A549 (cell line): ENCODE data around the gene PLCD3. TPM values are rescaled to one million over a fixed set of nuclear protein-coding genes. Genes with fewer than 3 reads are reported as not detected.

ENCODE experiments used
- ATAC-seq, 2 experiments: fragments of 200-7000 bp in 1 of 2; fragments of >200 bp in 1 of 2; cut with Nextera tagmentation in 1 of 2; cut with Tn5 transposase in 1 of 2; 3 replicates each; pipeline versions ENCODE4 v1.8.0 to v1.9.1; 2018 to 2020; ENCODE audit warnings: mild to moderate bottlenecking in 1 of 2, moderate library complexity in 1 of 2
- CTCF ChIA-PET: fragments of 300-600 bp; sonication (Branson Sonifier 250); formaldehyde crosslinking; extraction: SDS; loops from one replicate; lab custom pipeline; 2021; ENCODE audit warnings: antibody characterized with exemption, inconsistent platforms; lab: Yijun Ruan, JAX
- POLR2A ChIA-PET: fragments of 350-600 bp; formaldehyde crosslinking; extraction: SDS; loops from one replicate; lab custom pipeline; 2021; ENCODE audit warnings: antibody characterized with exemption, inconsistent platforms; lab: Yijun Ruan, JAX
- DNase-seq, 2 experiments: peaks; one replicate each; pipeline versions ENCODE4 v3.0.0 to v3.0.0-alpha.2; 2011 to 2016; ENCODE audit warnings: low read depth in 1 of 2, low spot score in 1 of 2
- FAIRE-seq: peaks from 2 replicates; lab custom pipeline; 2011; peaks lifted over from hg19 to GRCh38; lab: Jason Lieb, UNC
- H3K27ac ChIP-seq, 2 experiments: fragments of >200 bp; sonication (Bioruptor Twin); formaldehyde crosslinking; 3 replicates each; pipeline ENCODE4 v1.5.1; 2016 to 2017
- H3K4me1 ChIP-seq: fragments of >200 bp; sonication (Bioruptor Twin); formaldehyde crosslinking; 3 replicates; pipeline ENCODE4 v1.6.1; 2016
- H3K4me2 ChIP-seq: fragments of >200 bp; sonication (Bioruptor Twin); formaldehyde crosslinking; 3 replicates; pipeline ENCODE4 v1.6.1; 2016
- H3K4me3 ChIP-seq: fragments of >200 bp; sonication (Bioruptor Twin); formaldehyde crosslinking; 3 replicates; pipeline ENCODE4 v1.5.1; 2016
- H3K9me3 ChIP-seq: fragments of >200 bp; sonication (Bioruptor Twin); formaldehyde crosslinking; 3 replicates; pipeline ENCODE4 v1.6.1; 2016
- BHLHE40 ChIP-seq: IDR thresholded peaks from 2 replicates; pipeline ENCODE4 v1.6.1; 2012; ENCODE audit warnings: low read depth, low read length, inconsistent platforms
- CEBPB ChIP-seq, 2 experiments: fragments of >200 bp in 1 of 2; sonication (Bioruptor Twin) in 1 of 2; formaldehyde crosslinking in 1 of 2; IDR thresholded peaks; 2 replicates each; pipeline ENCODE4 v1.6.1; 2012 to 2016
- EHF ChIP-seq: fragments of 250-450 bp; sonication (Bioruptor Pico); IDR thresholded peaks from 2 replicates; pipeline ENCODE4 v1.5.0; 2020; ENCODE audit warnings: mild to moderate bottlenecking
- EP300 ChIP-seq, 2 experiments: fragments of >200 bp; sonication (Bioruptor Twin); formaldehyde crosslinking; IDR thresholded peaks; 2 replicates in 1 of 2; 3 replicates in 1 of 2; pipeline ENCODE4 v1.6.1; 2016 to 2017
- ESRRA ChIP-seq: fragments of 150-350 bp; IDR thresholded peaks from 2 replicates; pipeline ENCODE4 v1.6.1; 2014; ENCODE audit warnings: mild to moderate bottlenecking, low read length, borderline replicate concordance
- FOSB ChIP-seq: fragments of 250-450 bp; sonication (Bioruptor Pico); IDR thresholded peaks from 2 replicates; pipeline ENCODE4 v1.5.0; 2020; ENCODE audit warnings: mild to moderate bottlenecking, moderate library complexity
- FOSL2 ChIP-seq, 2 experiments: fragments of 450-650 bp in 1 of 2; fragments of >200 bp in 1 of 2; sonication (Bioruptor Twin) in 1 of 2; formaldehyde crosslinking; IDR thresholded peaks; 2 replicates each; pipeline versions ENCODE4 v1.5.0 to v1.6.1; 2016 to 2020; ENCODE audit warnings: mild to moderate bottlenecking in 1 of 2, moderate library complexity in 1 of 2
- GATA3 ChIP-seq: IDR thresholded peaks from 2 replicates; pipeline ENCODE4 v1.6.1; 2012; ENCODE audit warnings: borderline replicate concordance
- HEYL ChIP-seq: fragments of 250-450 bp; sonication (Bioruptor Pico); IDR thresholded peaks from 2 replicates; pipeline ENCODE4 v1.8.0; 2021; ENCODE audit warnings: mild to moderate bottlenecking, moderate library complexity
- HOXA7 ChIP-seq: fragments of 250-450 bp; sonication (Bioruptor Pico); IDR thresholded peaks from 2 replicates; pipeline ENCODE4 v1.5.0; 2020; ENCODE audit warnings: mild to moderate bottlenecking, moderate library complexity
- HOXB13 ChIP-seq: fragments of 250-450 bp; sonication (Bioruptor Pico); IDR thresholded peaks from 2 replicates; pipeline ENCODE4 v1.5.0; 2020; ENCODE audit warnings: low read depth, mild to moderate bottlenecking, moderate library complexity
- HOXB5 ChIP-seq: fragments of 250-450 bp; sonication (Bioruptor Pico); IDR thresholded peaks from 2 replicates; pipeline ENCODE4 v1.5.0; 2020; ENCODE audit warnings: mild to moderate bottlenecking, moderate library complexity
- KDM1A ChIP-seq: fragments of 200-600 bp; sonication (generic); IDR thresholded peaks from 2 replicates; pipeline ENCODE4 v1.6.1; 2016; ENCODE audit warnings: low read depth, mild to moderate bottlenecking
- KDM5A ChIP-seq: fragments of 200-600 bp; sonication (generic); IDR thresholded peaks from 2 replicates; pipeline ENCODE4 v1.6.1; 2016; ENCODE audit warnings: antibody characterized with exemption, mild to moderate bottlenecking
- MAZ ChIP-seq: fragments of 150-350 bp; IDR thresholded peaks from 2 replicates; pipeline ENCODE4 v1.6.1; 2014; ENCODE audit warnings: antibody characterized with exemption, low read depth, low read length, borderline replicate concordance
- NPAS2 ChIP-seq: fragments of 250-450 bp; sonication (Bioruptor Pico); IDR thresholded peaks from 2 replicates; pipeline ENCODE4 v1.8.0; 2022; ENCODE audit warnings: mild to moderate bottlenecking, moderate library complexity, borderline replicate concordance
- PHF8 ChIP-seq: fragments of 200-600 bp; sonication (generic); IDR thresholded peaks from 2 replicates; pipeline ENCODE4 v1.6.1; 2016; ENCODE audit warnings: low read depth, mild to moderate bottlenecking, antibody characterized with exemption, moderate library complexity, borderline replicate concordance
- POLR2A ChIP-seq: IDR thresholded peaks from 2 replicates; pipeline ENCODE4 v1.6.1; 2012; ENCODE audit warnings: mild to moderate bottlenecking, low read length
- POLR2AphosphoS2 ChIP-seq: conservative IDR thresholded peaks from 2 replicates; pipeline ENCODE4 v1.6.1; 2012; ENCODE audit warnings: low read length, improper control_type of control experiment, inconsistent platforms
- RAD21 ChIP-seq, 2 experiments: fragments of >200 bp in 1 of 2; sonication (Bioruptor Twin) in 1 of 2; formaldehyde crosslinking in 1 of 2; IDR thresholded peaks in 1 of 2; conservative IDR thresholded peaks in 1 of 2; 2 replicates in 1 of 2; 3 replicates in 1 of 2; pipeline ENCODE4 v1.6.1; 2012 to 2018; ENCODE audit warnings: inconsistent platforms in 1 of 2
- RCOR1 ChIP-seq: fragments of 150-350 bp; IDR thresholded peaks from 2 replicates; pipeline ENCODE4 v1.6.1; 2014; ENCODE audit warnings: antibody characterized with exemption, low read length, low read depth
- RNF2 ChIP-seq: fragments of 200-600 bp; sonication (generic); IDR thresholded peaks from 2 replicates; pipeline ENCODE4 v1.6.1; 2016; ENCODE audit warnings: low read depth, mild to moderate bottlenecking, antibody characterized with exemption, moderate library complexity, borderline replicate concordance
- SREBF2 ChIP-seq: fragments of 450-650 bp; IDR thresholded peaks from 2 replicates; pipeline ENCODE4 v1.6.1; 2014; ENCODE audit warnings: mild to moderate bottlenecking, moderate library complexity
- TFCP2L1 ChIP-seq: fragments of 250-450 bp; sonication (Bioruptor Pico); IDR thresholded peaks from 2 replicates; pipeline ENCODE4 v1.5.0; 2021; ENCODE audit warnings: mild to moderate bottlenecking
- ZSCAN20 ChIP-seq: fragments of 250-450 bp; sonication (Bioruptor Pico); IDR thresholded peaks from 2 replicates; pipeline ENCODE4 v1.8.0; 2022; ENCODE audit warnings: mild to moderate bottlenecking, moderate library complexity
- WGBS: methylation state at CpG from one replicate; pipeline ENCODE4 v1.1.6; 2017; ENCODE audit errors: missing lambda C conversion rate; 5-methylcytosine and 5-hydroxymethylcytosine counted together
- polyA plus RNA-seq, 4 experiments: library from polyadenylated mRNA; depleted of rRNA in 3 of 4; stranded (reverse); fragments of >200 nt; fragmentation: RNase III in 1 of 4; extraction: RNeasy Plus Mini Kit Qiagen cat#74134 plus additional on column Dnase treatment in 1 of 4; gene quantifications; 2 replicates in 3 of 4; 3 replicates in 1 of 4; pipeline ENCODE4 v1.2.3, GENCODE V29; 2011 to 2017
- TF ChIP-seq, protein P1 (sequence below): IDR thresholded peaks from 2 replicates; pipeline ENCODE4 v1.6.1; 2012
- TF ChIP-seq, protein P2 (sequence below): fragments of >200 bp; sonication (Bioruptor Twin); formaldehyde crosslinking; IDR thresholded peaks from 2 replicates; pipeline ENCODE4 v1.6.1; 2016
- TF ChIP-seq, protein P3 (sequence below): fragments of >200 bp; sonication (Bioruptor Twin); formaldehyde crosslinking; IDR thresholded peaks from 3 replicates; pipeline ENCODE4 v1.6.1; 2016
- TF ChIP-seq, protein P4 (sequence below): fragments of >200 bp; sonication (Bioruptor Twin); formaldehyde crosslinking; IDR thresholded peaks from 3 replicates; pipeline ENCODE4 v1.5.1; 2016
- TF ChIP-seq, protein P5 (sequence below): IDR thresholded peaks from 2 replicates; pipeline ENCODE4 v1.6.1; 2012
- TF ChIP-seq, protein P6 (sequence below): fragments of 200-600 bp; sonication (generic); IDR thresholded peaks from 2 replicates; pipeline ENCODE4 v1.6.1; 2016; ENCODE audit warnings: antibody characterized with exemption, mild to moderate bottlenecking, moderate library complexity

Gene PLCD3
- polyA plus RNA-seq, 2 of the 4 experiments (the other 2 are of a cell fraction), result 56.6 to 105 TPM

DNA sequence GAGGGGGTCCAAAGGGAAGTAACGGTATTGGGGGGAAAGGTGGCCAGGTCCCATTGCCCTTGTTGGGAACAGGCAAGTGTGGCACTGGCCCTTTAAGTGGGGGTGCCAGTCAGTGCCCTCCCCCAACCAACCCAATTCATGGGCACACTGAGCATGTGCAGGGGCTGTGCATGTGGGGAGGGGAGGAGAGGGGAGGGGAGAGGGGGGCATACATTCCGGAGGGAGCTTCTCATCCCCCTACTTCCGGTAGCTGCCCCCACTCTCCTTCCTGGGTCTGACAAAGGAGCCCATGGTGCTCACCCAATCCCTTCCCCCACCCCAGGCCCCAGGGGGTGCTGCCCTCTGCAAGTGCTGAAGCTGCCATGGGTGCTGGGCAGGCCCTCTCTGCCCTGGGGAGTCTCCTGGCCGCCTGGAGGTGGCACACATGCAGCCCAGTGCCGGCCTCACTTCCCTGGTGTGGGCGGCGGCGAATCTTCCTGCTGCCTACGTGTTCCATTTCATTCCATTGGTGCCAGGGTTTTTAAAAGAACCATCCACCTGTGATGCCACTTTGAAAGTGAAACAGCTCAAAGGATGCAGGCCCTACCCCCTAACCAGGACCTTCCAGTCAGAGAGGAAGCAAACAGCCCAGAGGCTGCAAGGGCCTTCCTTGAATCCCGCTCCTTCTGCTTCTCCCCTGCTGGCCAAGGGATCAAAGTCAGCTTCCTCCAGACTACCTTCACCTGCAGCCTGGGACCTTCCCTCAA lies 40.4 kb upstream of the PLCD3 start:
- ATAC-seq, result peak; percentile 73 to 79
- ChIA-PET POLR2A (interaction anchor here (0.6 to 7.6 kb wide), 21 partner anchors 10 to 303 kb away, joined by 3 to 371 read pairs (median 5); partner anchors contain the start of genes ACBD4, HEXIM1 and HEXIM2), CTCF (interaction anchor here (1.0 to 43.5 kb wide), 12 partner anchors 11 to 309 kb away, joined by 3 to 2147 read pairs (median 4); partner anchors contain the start of genes ACBD4, FMNL1, HEXIM1 and HEXIM2)
- WGBS, result 3% methylated on average over 10 of the region's 10 CpGs
- Histone ChIP-seq H3K9me3 (no peaks in the 10 kb centered on the region), H3K4me3 (peak overlapping the region; percentile 36), H3K4me2 (peak overlapping the region; percentile 95), H3K27ac (peak overlapping the region; percentile 96 to 100), H3K4me1 (peaks cover 79% of the 10 kb centered on the region)
- DNase-seq, result peak; percentile 90 to 99
- FAIRE-seq, result peak; percentile 96
- TF ChIP-seq HOXB5, result 0 out of 2 replicates have a peak, but pooled peaks have one; percentile 47
- peak; percentile 28; the same call in 1 of the 2 replicates for TF ChIP-seq EHF (CRISPR knock-in tag)
- TF ChIP-seq FOSB, result no peak
- peak; percentile 36 to 75 for TF ChIP-seq RAD21 (conservative IDR thresholded peaks at IDR 0.05 in 1 of 2, IDR thresholded peaks at IDR 0.05 in 1 of 2)
- peak; percentile 77 for TF ChIP-seq GATA3
- TF ChIP-seq HEYL (CRISPR knock-in tag), result no peak
- 0 out of 4 replicates have a peak, but pooled peaks of 1 of the 2 experiments have one; percentile 17 for TF ChIP-seq CEBPB (IDR thresholded peaks at IDR 0.05)
- no peak for TF ChIP-seq POLR2AphosphoS2
- TF ChIP-seq BHLHE40, result no peak
- TF ChIP-seq HOXA7, result no peak
- no peak for TF ChIP-seq ESRRA
- TF ChIP-seq RCOR1, result no peak
- TF ChIP-seq EP300 (IDR thresholded peaks at IDR 0.05), result peak; percentile 86 to 95
- TF ChIP-seq, protein P1, sequence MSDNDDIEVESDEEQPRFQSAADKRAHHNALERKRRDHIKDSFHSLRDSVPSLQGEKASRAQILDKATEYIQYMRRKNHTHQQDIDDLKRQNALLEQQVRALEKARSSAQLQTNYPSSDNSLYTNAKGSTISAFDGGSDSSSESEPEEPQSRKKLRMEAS, result peak; percentile 89
- no peak for TF ChIP-seq RNF2
- TF ChIP-seq PHF8, result no peak
- TF ChIP-seq, protein P2, sequence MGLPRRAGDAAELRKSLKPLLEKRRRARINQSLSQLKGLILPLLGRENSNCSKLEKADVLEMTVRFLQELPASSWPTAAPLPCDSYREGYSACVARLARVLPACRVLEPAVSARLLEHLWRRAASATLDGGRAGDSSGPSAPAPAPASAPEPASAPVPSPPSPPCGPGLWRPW, result no peak
- no peak for TF ChIP-seq FOSL2 (IDR thresholded peaks at IDR 0.05)
- TF ChIP-seq FOSL2 (CRISPR knock-in tag; IDR thresholded peaks at IDR 0.05), result peak; percentile 77
- peak; percentile 74; the same call in 1 of the 2 replicates for TF ChIP-seq HOXB13 (CRISPR knock-in tag)
- TF ChIP-seq, protein P3, sequence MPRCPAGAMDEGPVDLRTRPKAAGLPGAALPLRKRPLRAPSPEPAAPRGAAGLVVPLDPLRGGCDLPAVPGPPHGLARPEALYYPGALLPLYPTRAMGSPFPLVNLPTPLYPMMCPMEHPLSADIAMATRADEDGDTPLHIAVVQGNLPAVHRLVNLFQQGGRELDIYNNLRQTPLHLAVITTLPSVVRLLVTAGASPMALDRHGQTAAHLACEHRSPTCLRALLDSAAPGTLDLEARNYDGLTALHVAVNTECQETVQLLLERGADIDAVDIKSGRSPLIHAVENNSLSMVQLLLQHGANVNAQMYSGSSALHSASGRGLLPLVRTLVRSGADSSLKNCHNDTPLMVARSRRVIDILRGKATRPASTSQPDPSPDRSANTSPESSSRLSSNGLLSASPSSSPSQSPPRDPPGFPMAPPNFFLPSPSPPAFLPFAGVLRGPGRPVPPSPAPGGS, result peak; percentile 77; the same call in 2 of the 3 replicates
- TF ChIP-seq, protein P4, sequence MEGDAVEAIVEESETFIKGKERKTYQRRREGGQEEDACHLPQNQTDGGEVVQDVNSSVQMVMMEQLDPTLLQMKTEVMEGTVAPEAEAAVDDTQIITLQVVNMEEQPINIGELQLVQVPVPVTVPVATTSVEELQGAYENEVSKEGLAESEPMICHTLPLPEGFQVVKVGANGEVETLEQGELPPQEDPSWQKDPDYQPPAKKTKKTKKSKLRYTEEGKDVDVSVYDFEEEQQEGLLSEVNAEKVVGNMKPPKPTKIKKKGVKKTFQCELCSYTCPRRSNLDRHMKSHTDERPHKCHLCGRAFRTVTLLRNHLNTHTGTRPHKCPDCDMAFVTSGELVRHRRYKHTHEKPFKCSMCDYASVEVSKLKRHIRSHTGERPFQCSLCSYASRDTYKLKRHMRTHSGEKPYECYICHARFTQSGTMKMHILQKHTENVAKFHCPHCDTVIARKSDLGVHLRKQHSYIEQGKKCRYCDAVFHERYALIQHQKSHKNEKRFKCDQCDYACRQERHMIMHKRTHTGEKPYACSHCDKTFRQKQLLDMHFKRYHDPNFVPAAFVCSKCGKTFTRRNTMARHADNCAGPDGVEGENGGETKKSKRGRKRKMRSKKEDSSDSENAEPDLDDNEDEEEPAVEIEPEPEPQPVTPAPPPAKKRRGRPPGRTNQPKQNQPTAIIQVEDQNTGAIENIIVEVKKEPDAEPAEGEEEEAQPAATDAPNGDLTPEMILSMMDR, result 0 out of 3 replicates have a peak, but pooled peaks have one; percentile 24
- no peak for TF ChIP-seq SREBF2
- TF ChIP-seq, protein P5, sequence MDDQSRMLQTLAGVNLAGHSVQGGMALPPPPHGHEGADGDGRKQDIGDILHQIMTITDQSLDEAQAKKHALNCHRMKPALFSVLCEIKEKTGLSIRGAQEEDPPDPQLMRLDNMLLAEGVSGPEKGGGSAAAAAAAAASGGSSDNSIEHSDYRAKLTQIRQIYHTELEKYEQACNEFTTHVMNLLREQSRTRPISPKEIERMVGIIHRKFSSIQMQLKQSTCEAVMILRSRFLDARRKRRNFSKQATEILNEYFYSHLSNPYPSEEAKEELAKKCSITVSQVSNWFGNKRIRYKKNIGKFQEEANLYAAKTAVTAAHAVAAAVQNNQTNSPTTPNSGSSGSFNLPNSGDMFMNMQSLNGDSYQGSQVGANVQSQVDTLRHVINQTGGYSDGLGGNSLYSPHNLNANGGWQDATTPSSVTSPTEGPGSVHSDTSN, result peak; percentile 40; the same call in 1 of the 2 replicates
- TF ChIP-seq KDM1A, result no peak
- TF ChIP-seq TFCP2L1 (CRISPR knock-in tag), result no peak
- no peak for TF ChIP-seq NPAS2 (CRISPR knock-in tag)
- TF ChIP-seq MAZ, result peak; percentile 98
- TF ChIP-seq ZSCAN20 (CRISPR knock-in tag), result no peak
- TF ChIP-seq, protein P6, sequence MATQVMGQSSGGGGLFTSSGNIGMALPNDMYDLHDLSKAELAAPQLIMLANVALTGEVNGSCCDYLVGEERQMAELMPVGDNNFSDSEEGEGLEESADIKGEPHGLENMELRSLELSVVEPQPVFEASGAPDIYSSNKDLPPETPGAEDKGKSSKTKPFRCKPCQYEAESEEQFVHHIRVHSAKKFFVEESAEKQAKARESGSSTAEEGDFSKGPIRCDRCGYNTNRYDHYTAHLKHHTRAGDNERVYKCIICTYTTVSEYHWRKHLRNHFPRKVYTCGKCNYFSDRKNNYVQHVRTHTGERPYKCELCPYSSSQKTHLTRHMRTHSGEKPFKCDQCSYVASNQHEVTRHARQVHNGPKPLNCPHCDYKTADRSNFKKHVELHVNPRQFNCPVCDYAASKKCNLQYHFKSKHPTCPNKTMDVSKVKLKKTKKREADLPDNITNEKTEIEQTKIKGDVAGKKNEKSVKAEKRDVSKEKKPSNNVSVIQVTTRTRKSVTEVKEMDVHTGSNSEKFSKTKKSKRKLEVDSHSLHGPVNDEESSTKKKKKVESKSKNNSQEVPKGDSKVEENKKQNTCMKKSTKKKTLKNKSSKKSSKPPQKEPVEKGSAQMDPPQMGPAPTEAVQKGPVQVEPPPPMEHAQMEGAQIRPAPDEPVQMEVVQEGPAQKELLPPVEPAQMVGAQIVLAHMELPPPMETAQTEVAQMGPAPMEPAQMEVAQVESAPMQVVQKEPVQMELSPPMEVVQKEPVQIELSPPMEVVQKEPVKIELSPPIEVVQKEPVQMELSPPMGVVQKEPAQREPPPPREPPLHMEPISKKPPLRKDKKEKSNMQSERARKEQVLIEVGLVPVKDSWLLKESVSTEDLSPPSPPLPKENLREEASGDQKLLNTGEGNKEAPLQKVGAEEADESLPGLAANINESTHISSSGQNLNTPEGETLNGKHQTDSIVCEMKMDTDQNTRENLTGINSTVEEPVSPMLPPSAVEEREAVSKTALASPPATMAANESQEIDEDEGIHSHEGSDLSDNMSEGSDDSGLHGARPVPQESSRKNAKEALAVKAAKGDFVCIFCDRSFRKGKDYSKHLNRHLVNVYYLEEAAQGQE, result no peak
- TF ChIP-seq KDM5A, result no peak
- TF ChIP-seq POLR2A, result peak; percentile 46
